OCI-LY1 (cell line): ENCODE data around the gene BICD1.

ENCODE experiments used
- H2AFZ ChIP-seq: fragments of 200-600 bp; sonication (generic), shearing (Covaris generic); 2 replicates; pipeline ENCODE4 v1.6.0; 2014; ENCODE audit warnings: antibody characterized with exemption, mild to moderate bottlenecking, low read length
- H3F3A ChIP-seq: fragments of 200-600 bp; sonication (generic), shearing (Covaris generic); 2 replicates; pipeline ENCODE4 v1.6.0; 2014; ENCODE audit warnings: mild to moderate bottlenecking, antibody characterized with exemption, low read length, moderate library complexity; ENCODE audit not compliant: insufficient read depth
- H3K27ac ChIP-seq: fragments of 200-600 bp; sonication (generic); 2 replicates; pipeline ENCODE4 v1.5.1; 2014; ENCODE audit warnings: low read length, mixed run types, mild to moderate bottlenecking, low read depth; ENCODE audit not compliant: poor library complexity, severe bottlenecking
- H3K27me3 ChIP-seq: fragments of 200-600 bp; sonication (generic); 2 replicates; pipeline ENCODE4 v1.6.0; 2014; ENCODE audit warnings: antibody characterized with exemption, mild to moderate bottlenecking, low read length, moderate library complexity; ENCODE audit not compliant: insufficient read depth
- H3K36me3 ChIP-seq: fragments of 200-600 bp; sonication (generic); 2 replicates; pipeline ENCODE4 v1.6.1; 2014; ENCODE audit warnings: mild to moderate bottlenecking, antibody characterized with exemption, low read length, moderate library complexity, mixed read lengths; ENCODE audit not compliant: insufficient read depth
- H3K4me1 ChIP-seq: fragments of 200-600 bp; sonication (generic); 2 replicates; pipeline ENCODE4 v1.5.1; 2014; ENCODE audit warnings: mild to moderate bottlenecking, low read length, moderate library complexity; ENCODE audit not compliant: insufficient read depth, severe bottlenecking
- H3K4me2 ChIP-seq: fragments of 200-600 bp; sonication (generic), shearing (Covaris generic); 2 replicates; pipeline ENCODE4 v1.6.1; 2014; ENCODE audit warnings: low read length
- H3K4me3 ChIP-seq: fragments of 200-600 bp; sonication (generic); 2 replicates; pipeline ENCODE4 v1.5.1; 2014; ENCODE audit warnings: low read length, low read depth, mild to moderate bottlenecking, mixed read lengths; ENCODE audit not compliant: poor library complexity, severe bottlenecking
- H3K79me2 ChIP-seq: fragments of 200-600 bp; shearing (Covaris generic); 2 replicates; pipeline ENCODE4 v1.6.1; 2016; ENCODE audit warnings: mixed run types, low read length, mixed read lengths; ENCODE audit not compliant: insufficient read depth
- H3K9ac ChIP-seq: fragments of 200-600 bp; sonication (generic), shearing (Covaris generic); 2 replicates; pipeline ENCODE4 v1.6.1; 2014; ENCODE audit warnings: mild to moderate bottlenecking, low read length, mixed read lengths
- H3K9me2 ChIP-seq: fragments of 200-600 bp; sonication (generic), shearing (Covaris generic); 2 replicates; pipeline ENCODE4 v1.6.1; 2014; ENCODE audit warnings: low read depth, mild to moderate bottlenecking, low read length, mixed read lengths
- H3K9me3 ChIP-seq: fragments of 200-600 bp; shearing (Covaris generic); 2 replicates; pipeline ENCODE4 v1.6.1; 2014; ENCODE audit warnings: low read length, mixed read lengths
- H4K20me1 ChIP-seq: fragments of 200-600 bp; sonication (generic), shearing (Covaris generic); 2 replicates; pipeline ENCODE4 v1.6.0; 2016; ENCODE audit warnings: mild to moderate bottlenecking, low read length; ENCODE audit not compliant: insufficient read depth
- CTCF ChIP-seq: fragments of 200-600 bp; sonication (generic), shearing (Covaris generic); IDR thresholded peaks from 2 replicates; pipeline ENCODE4 v1.5.1; 2017; ENCODE audit warnings: mild to moderate bottlenecking, antibody characterized with exemption, low read length, moderate library complexity, mixed read lengths
- EZH2 ChIP-seq: fragments of 200-600 bp; sonication (generic), shearing (Covaris generic); IDR thresholded peaks from 2 replicates; pipeline ENCODE4 v1.8.0; 2017; ENCODE audit warnings: borderline replicate concordance, mixed run types, mild to moderate bottlenecking, antibody characterized with exemption, low read length, moderate library complexity, mixed read lengths

Gene BICD1

GRCh38 chr12:32399370-32400113 is 292.9 kb downstream of the BICD1 start, which contains the start of gene FGD4:
FGD4 (plus strand) TSS chr12:32399558.
- Histone ChIP-seq H2AFZ (no peak within 1 kb of the TSS), H3K4me2 (peak within 1 kb of the TSS; percentile 62), H3K79me2 (no peaks in the 10 kb centered on the region), H3K4me1 (peaks cover 21% of the 10 kb centered on the region), H3K9me3 (no peaks in the 10 kb centered on the region), H3K36me3 (no peaks in the 10 kb centered on the region), H3K27ac (no peak within 1 kb of the TSS), H3K27me3 (no peaks in the 10 kb centered on the region), H3K4me3 (peak within 1 kb of the TSS; percentile 61), H3F3A (no peaks in the 10 kb centered on the region; the same call in 1 of the 2 replicates), H3K9me2 (no peaks in the 10 kb centered on the region), H4K20me1 (no peaks in the 10 kb centered on the region), H3K9ac (peak within 1 kb of the TSS; percentile 45)
- TF ChIP-seq EZH2 (no peak), CTCF (peak; percentile 59)

DNA sequence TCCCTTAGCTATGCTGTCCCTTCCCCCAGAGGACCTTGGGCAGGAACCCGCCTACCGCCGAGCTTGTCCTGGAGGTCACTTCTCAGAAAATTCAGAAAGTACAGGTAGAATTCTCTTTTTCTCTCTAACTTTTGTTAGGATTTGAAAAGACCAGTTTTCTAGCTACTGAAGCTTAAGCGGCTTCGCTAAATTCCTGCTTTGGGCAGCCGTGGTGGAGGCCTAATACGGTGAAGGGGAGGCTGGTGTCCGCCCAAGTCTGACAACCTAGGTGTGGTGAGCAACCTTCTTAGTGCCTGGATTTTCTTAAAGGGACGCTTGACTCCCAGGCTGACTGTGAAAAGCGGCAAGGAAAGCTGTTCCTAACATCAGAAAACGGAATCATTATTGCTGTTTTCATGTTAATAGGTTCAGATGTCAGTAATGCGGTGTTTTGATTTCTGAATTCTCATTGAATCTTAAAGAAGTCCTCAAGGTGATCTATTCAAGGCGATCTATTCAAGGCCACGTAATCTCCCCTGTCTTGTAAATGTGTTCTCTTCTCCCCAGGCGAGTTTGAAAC is 293.5 kb downstream of the BICD1 start:
- H3K27ac ChIP-seq, result no peak overlapping the region
- TF ChIP-seq EZH2, result no peak
- TF ChIP-seq CTCF, result no peak
- H3K9ac ChIP-seq, result peak overlapping the region; percentile 45; the same call in 1 of the 2 replicates
- no peaks in the 10 kb centered on the region; the same call in 1 of the 2 replicates for H3F3A ChIP-seq
- peak overlapping the region; percentile 62 for H3K4me2 ChIP-seq
- H4K20me1 ChIP-seq, result no peaks in the 10 kb centered on the region
- peak overlapping the region; percentile 61 for H3K4me3 ChIP-seq
- H3K9me2 ChIP-seq, result no peaks in the 10 kb centered on the region
- no peak overlapping the region for H2AFZ ChIP-seq
- no peaks in the 10 kb centered on the region for H3K79me2 ChIP-seq
- no peaks in the 10 kb centered on the region for H3K27me3 ChIP-seq
- peaks cover 21% of the 10 kb centered on the region for H3K4me1 ChIP-seq
- no peaks in the 10 kb centered on the region for H3K9me3 ChIP-seq
- no peaks in the 10 kb centered on the region for H3K36me3 ChIP-seq

- H2AFZ ChIP-seq, result no peak overlapping the region
- TF ChIP-seq CTCF (no peak), EZH2 (no peak)
- H3K4me3 ChIP-seq, result peak overlapping the region; percentile 61
- no peaks in the 10 kb centered on the region; the same call in 1 of the 2 replicates for H3F3A ChIP-seq
- H3K4me1 ChIP-seq, result peaks cover 21% of the 10 kb centered on the region
- no peaks in the 10 kb centered on the region for H3K79me2 ChIP-seq
- H3K27me3 ChIP-seq, result no peaks in the 10 kb centered on the region
- no peaks in the 10 kb centered on the region for H3K9me2 ChIP-seq
- no peak overlapping the region for H3K9ac ChIP-seq
- H3K36me3 ChIP-seq, result no peaks in the 10 kb centered on the region
- H3K4me2 ChIP-seq, result peak overlapping the region; percentile 62
- H4K20me1 ChIP-seq, result no peaks in the 10 kb centered on the region
- H3K27ac ChIP-seq, result no peak overlapping the region
- H3K9me3 ChIP-seq, result no peaks in the 10 kb centered on the region
Measured at GRCh38 chr12:32400866-32401265, 294.2 kb downstream of the BICD1 start.
